BLaER1 treated with 17β-estradiol and CSF1 and Interleukin-3, amounts not matched to agents 10 nM and 100 nM (cell line): ENCODE results near the gene ALS2CL.

Source experiments
- H3K27ac ChIP-seq, 11 experiments: shearing (Covaris generic); formaldehyde crosslinking; 2 replicates each; pipeline ENCODE4 v1.8.1; 2022
- H3K27me3 ChIP-seq, 11 experiments: shearing (Covaris generic); formaldehyde crosslinking; 2 replicates each; pipeline ENCODE4 v1.8.1; 2022
- H3K36me3 ChIP-seq, 11 experiments: shearing (Covaris generic); formaldehyde crosslinking; 2 replicates each; pipeline ENCODE4 v1.8.1; 2022
- H3K4me1 ChIP-seq, 10 experiments: shearing (Covaris generic); formaldehyde crosslinking; 2 replicates each; pipeline ENCODE4 v1.8.1; 2022
- H3K4me2 ChIP-seq, 11 experiments: shearing (Covaris generic); formaldehyde crosslinking; 2 replicates each; pipeline ENCODE4 v1.8.1; 2022
- H3K4me3 ChIP-seq, 10 experiments: shearing (Covaris generic); formaldehyde crosslinking; 2 replicates each; pipeline ENCODE4 v1.8.1; 2022
- H3K9ac ChIP-seq, 11 experiments: shearing (Covaris generic); formaldehyde crosslinking; 2 replicates each; pipeline ENCODE4 v1.8.1; 2022
- H3K9me3 ChIP-seq, 11 experiments: shearing (Covaris generic); formaldehyde crosslinking; replicated peaks in 1 of 11; 2 replicates each; pipeline ENCODE4 v1.8.1; 2022
- H4K20me1 ChIP-seq, 11 experiments: shearing (Covaris generic); formaldehyde crosslinking; 2 replicates each; pipeline ENCODE4 v1.8.1; 2022
- Cebpa-rat ChIP-seq, 11 experiments: shearing (Covaris generic); IDR thresholded peaks; 2 replicates each; pipeline ENCODE4 v1.8.1; 2022

The ALS2CL gene

DNA sequence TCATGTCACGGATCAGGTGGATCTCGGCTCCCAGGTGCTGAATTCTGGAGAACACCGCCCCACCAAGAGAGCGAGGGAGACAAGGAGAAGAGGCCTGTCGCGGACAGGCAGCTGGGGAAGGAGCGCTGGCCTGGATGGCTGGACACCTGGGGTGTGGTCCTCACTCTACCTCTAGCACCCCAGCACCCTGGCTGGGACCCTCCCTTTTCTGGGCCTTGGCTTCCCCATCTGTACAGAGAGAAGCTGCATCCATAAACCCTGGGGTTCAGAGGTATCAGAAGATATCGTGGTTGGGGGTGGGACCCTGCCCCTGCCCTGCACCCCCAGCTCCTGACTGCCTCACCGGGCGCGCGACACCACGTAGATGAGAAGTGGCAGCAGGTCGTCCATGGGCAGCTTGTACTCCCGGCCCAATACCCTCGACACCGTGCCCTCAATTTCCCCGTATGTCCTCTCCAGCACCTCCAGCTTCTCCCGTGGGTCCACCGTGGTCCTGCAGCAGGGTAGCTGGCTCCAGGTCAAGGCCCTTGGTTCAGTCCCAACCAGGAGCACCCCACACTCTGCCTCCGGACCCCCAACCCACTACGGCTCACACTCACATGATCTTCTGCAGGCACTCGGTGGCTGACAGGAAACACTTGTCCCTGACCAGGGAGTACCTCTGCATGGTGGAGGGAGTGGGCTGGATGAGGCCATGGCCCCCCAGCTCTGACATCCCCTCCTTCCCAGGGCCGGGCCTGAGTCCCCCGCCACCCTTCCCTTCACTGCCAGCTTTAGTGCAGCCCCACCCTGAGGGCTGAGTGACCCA lies 21.7 kb downstream of the ALS2CL start:
- Histone ChIP-seq H3K4me3 (no peak overlapping the region), H3K9ac (no peak overlapping the region), H3K27ac (no peak overlapping the region), H3K27me3 (no peaks in the 10 kb centered on the region), H4K20me1 (no peaks in the 10 kb centered on the region), H3K4me1 (peaks cover 0 to 13% (median 11%) of the 10 kb centered on the region in 10 experiments; a peak in 12 of 20 replicates), H3K36me3 (peaks cover 0 to 24% (median 0%) of the 10 kb centered on the region in 11 experiments; a peak in 2 of 22 replicates), H3K9me3 (no peaks in the 10 kb centered on the region), H3K4me2 (no peak overlapping the region)
- TF ChIP-seq Cebpa-rat (IDR thresholded peaks at IDR 0.05), result no peak

DNA sequence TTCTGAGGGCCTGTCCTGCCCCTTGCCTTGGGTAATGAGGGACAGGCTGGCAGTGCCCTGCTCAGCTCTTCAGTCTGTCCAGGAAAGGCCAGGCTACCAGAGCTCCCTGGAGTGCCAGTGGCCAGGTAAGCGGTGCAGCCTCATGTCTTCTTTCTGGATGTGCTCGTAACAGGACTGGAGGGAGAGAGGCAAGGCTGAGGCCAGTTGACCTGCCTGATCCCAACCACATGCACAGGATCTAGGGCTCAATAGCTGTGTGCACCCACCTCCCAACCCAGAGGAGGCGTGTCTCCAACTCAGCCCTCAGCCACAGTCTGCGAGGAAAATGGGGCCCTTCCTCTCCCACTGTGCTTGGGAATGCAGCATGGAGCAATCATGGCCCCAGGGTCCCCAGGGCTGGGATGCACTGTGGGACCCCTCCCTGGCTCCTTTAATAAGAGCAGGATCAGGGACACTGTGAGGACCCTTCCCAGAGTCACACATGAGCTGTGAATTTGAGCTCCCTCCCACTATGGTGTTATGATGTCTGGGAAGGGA lies 22.5 kb downstream of the ALS2CL start:
- peaks cover 0 to 13% (median 11%) of the 10 kb centered on the region in 10 experiments; a peak in 12 of 20 replicates for H3K4me1 ChIP-seq
- H3K4me3 ChIP-seq, result no peak overlapping the region
- H3K27me3 ChIP-seq, result no peaks in the 10 kb centered on the region
- peaks cover 0 to 24% (median 0%) of the 10 kb centered on the region in 11 experiments; a peak in 2 of 22 replicates for H3K36me3 ChIP-seq
- H3K9ac ChIP-seq, result no peak overlapping the region
- no peak for TF ChIP-seq Cebpa-rat (IDR thresholded peaks at IDR 0.05)
- no peaks in the 10 kb centered on the region for H3K9me3 ChIP-seq
- no peak overlapping the region for H3K27ac ChIP-seq
- no peaks in the 10 kb centered on the region for H4K20me1 ChIP-seq
- H3K4me2 ChIP-seq, result peak overlapping the region in 5 of 11 experiments; percentile 16 to 22 (median 19); a peak in 5 of 22 replicates

DNA sequence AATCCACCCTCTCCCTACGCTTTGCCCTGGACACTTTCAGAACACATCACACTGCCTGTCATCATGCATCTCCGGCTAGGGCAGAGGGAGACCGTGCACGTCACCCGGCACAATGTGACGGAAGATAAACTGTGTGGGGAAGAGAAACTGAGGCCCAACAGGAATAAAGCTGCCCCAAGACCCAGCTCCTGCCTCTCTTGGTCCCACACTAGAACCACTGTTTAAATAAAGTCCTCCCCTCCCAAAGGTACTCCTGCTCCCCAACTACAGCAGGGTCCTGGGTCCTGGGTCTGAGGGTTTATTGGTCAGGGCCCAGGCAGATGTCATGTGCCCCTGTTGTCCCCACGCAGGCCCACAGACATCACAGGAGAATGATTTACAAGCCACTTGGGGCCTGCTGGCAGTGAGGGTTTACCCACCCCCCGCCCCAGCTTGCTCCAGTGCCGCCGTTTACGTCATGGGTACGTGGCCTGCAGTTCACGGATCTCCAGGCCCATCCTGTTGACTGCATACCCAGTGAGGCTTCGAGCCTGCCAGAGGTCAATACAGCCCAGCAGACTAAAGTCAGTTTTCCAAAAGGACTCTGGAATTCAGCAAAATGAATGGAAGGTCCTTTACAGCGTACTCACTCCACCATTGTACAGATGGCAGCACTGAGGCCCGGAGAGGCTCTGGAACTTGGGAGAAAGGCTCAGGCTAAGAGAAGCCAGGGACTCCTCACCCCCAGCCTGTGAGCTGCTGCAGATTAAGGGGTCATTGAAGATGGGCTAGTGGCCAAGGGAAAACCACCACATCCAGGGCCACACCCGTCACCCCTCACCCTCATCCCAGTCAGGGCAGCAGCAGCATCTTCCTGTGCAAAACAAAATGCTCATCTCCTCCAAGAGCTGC lies 23.2 kb downstream of the ALS2CL start:
- peak overlapping the region in 4 of 11 experiments; percentile 16 to 22 (median 20); a peak in 1 of 22 replicates for H3K4me2 ChIP-seq
- no peaks in the 10 kb centered on the region for H4K20me1 ChIP-seq
- H3K36me3 ChIP-seq, result peaks cover 0 to 21% (median 0%) of the 10 kb centered on the region in 11 experiments; a peak in 2 of 22 replicates
- no peak overlapping the region for H3K4me3 ChIP-seq
- no peaks in the 10 kb centered on the region for H3K27me3 ChIP-seq
- H3K27ac ChIP-seq, result no peak overlapping the region
- no peak for TF ChIP-seq Cebpa-rat (IDR thresholded peaks at IDR 0.05)
- peaks cover 0 to 13% (median 11%) of the 10 kb centered on the region in 10 experiments; a peak in 12 of 20 replicates for H3K4me1 ChIP-seq
- no peak overlapping the region for H3K9ac ChIP-seq
- H3K9me3 ChIP-seq, result no peaks in the 10 kb centered on the region

GRCh38 chr3:46669191-46669999 lies 24.1 kb downstream of the ALS2CL start:
- H3K4me1 ChIP-seq, result peaks cover 0 to 13% (median 11%) of the 10 kb centered on the region in 10 experiments; a peak in 12 of 20 replicates
- H3K36me3 ChIP-seq, result peaks cover 0 to 12% (median 0%) of the 10 kb centered on the region in 11 experiments; a peak in 2 of 22 replicates
- no peak for TF ChIP-seq Cebpa-rat (IDR thresholded peaks at IDR 0.05)
- no peaks in the 10 kb centered on the region for H3K27me3 ChIP-seq
- no peak overlapping the region for H3K27ac ChIP-seq
- H3K4me3 ChIP-seq, result no peak overlapping the region
- no peak overlapping the region for H3K9ac ChIP-seq
- H3K4me2 ChIP-seq, result no peak overlapping the region
- no peaks in the 10 kb centered on the region for H3K9me3 ChIP-seq
- H4K20me1 ChIP-seq, result no peaks in the 10 kb centered on the region

DNA sequence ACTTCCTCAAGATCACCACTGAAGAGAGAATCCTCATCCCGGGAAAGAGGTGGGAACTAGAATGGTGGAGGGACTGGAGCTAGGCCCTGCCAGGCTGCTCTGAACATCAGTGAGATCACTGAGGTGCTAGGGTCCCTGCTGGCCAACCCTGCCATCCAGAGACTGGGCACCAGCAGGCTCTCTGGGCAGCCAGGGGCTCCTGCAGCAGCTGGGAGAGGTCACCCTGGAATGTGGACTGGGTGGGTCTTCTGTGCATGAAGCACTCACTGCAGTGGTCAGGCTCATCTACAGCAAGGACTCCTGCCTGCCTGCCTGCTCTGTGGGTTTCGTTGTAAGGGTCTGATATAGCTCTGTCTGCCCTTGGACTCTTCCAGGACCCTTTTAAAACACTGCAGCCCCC lies 24.9 kb downstream of the ALS2CL start:
- H3K27ac ChIP-seq, result no peak overlapping the region
- no peaks in the 10 kb centered on the region for H3K9me3 ChIP-seq
- no peak overlapping the region for H3K4me2 ChIP-seq
- no peaks in the 10 kb centered on the region for H3K27me3 ChIP-seq
- no peak for TF ChIP-seq Cebpa-rat (IDR thresholded peaks at IDR 0.05)
- H3K4me1 ChIP-seq, result peaks cover 0 to 17% (median 11%) of the 10 kb centered on the region in 10 experiments; a peak in 12 of 20 replicates
- no peaks in the 10 kb centered on the region for H4K20me1 ChIP-seq
- no peak overlapping the region for H3K9ac ChIP-seq
- peaks cover 0 to 4% (median 0%) of the 10 kb centered on the region in 11 experiments; a peak in 2 of 22 replicates for H3K36me3 ChIP-seq
- H3K4me3 ChIP-seq, result no peak overlapping the region

GRCh38 chr3:46668116-46668515 lies 25.4 kb downstream of the ALS2CL start:
- Histone ChIP-seq H3K36me3 (no peaks in the 10 kb centered on the region), H3K9me3 (no peaks in the 10 kb centered on the region), H3K4me1 (peaks cover 0 to 19% (median 11%) of the 10 kb centered on the region in 10 experiments; a peak in 12 of 20 replicates), H3K4me2 (no peak overlapping the region), H3K27me3 (no peaks in the 10 kb centered on the region), H3K4me3 (no peak overlapping the region), H4K20me1 (no peaks in the 10 kb centered on the region), H3K9ac (no peak overlapping the region), H3K27ac (no peak overlapping the region)
- no peak for TF ChIP-seq Cebpa-rat (IDR thresholded peaks at IDR 0.05)

GRCh38 chr3:46667657-46668056 lies 25.8 kb downstream of the ALS2CL start:
- Histone ChIP-seq H3K27me3 (no peaks in the 10 kb centered on the region), H3K4me1 (peaks cover 0 to 19% (median 11%) of the 10 kb centered on the region in 10 experiments; a peak in 12 of 20 replicates), H3K4me3 (no peak overlapping the region), H4K20me1 (no peaks in the 10 kb centered on the region), H3K9ac (no peak overlapping the region), H3K36me3 (no peaks in the 10 kb centered on the region), H3K4me2 (no peak overlapping the region), H3K9me3 (no peaks in the 10 kb centered on the region), H3K27ac (no peak overlapping the region)
- no peak for TF ChIP-seq Cebpa-rat (IDR thresholded peaks at IDR 0.05)

DNA sequence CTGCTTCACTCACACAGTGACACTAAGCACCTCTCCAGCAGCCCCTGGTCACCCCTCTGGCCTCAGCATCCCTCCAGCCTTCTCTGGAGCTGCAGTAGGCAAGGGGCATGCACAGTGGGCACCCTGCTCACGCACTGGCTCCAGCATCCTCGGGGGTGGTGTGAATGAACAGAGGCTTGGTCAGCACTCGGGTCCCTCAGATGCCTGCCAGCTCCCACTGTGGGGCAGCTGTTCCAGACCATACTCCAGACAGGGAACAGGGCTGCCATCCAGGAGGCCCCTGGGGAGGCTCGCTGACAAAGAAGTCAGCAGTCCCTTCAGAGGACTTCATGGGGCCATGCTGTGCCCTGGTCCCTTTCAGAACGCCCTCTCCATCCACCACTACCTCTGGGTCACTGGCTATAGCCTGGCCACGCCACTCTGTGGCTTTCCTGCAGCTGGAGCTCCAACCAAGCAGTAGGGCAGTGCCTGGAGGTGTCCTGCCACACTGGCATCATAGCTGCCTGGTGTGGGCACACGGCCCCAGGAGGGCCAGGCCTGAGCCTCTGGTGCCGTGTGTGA lies 26.3 kb downstream of the ALS2CL start:
- no peak for TF ChIP-seq Cebpa-rat (IDR thresholded peaks at IDR 0.05)
- H3K36me3 ChIP-seq, result no peaks in the 10 kb centered on the region
- H3K4me1 ChIP-seq, result peaks cover 0 to 19% (median 11%) of the 10 kb centered on the region in 10 experiments; a peak in 12 of 20 replicates
- H3K4me3 ChIP-seq, result no peak overlapping the region
- H3K9ac ChIP-seq, result no peak overlapping the region
- H3K27me3 ChIP-seq, result no peaks in the 10 kb centered on the region
- H4K20me1 ChIP-seq, result no peaks in the 10 kb centered on the region
- no peak overlapping the region for H3K4me2 ChIP-seq
- H3K27ac ChIP-seq, result no peak overlapping the region
- no peaks in the 10 kb centered on the region for H3K9me3 ChIP-seq
